ENCODE results near the gene FER. TPM values are rescaled to one million over a fixed set of nuclear protein-coding genes. Genes with fewer than 3 reads are reported as not detected.
A peak's percentile ranks its signal among the peaks of the same experiment; 100 is the strongest.
"Not testable (repeated sequence)": the region's sequence is repeated elsewhere in the genome, so short reads cannot be mapped to it uniquely, and the experiment has no call there.

The FER gene
- 19.2 TPM for total RNA-seq

DNA sequence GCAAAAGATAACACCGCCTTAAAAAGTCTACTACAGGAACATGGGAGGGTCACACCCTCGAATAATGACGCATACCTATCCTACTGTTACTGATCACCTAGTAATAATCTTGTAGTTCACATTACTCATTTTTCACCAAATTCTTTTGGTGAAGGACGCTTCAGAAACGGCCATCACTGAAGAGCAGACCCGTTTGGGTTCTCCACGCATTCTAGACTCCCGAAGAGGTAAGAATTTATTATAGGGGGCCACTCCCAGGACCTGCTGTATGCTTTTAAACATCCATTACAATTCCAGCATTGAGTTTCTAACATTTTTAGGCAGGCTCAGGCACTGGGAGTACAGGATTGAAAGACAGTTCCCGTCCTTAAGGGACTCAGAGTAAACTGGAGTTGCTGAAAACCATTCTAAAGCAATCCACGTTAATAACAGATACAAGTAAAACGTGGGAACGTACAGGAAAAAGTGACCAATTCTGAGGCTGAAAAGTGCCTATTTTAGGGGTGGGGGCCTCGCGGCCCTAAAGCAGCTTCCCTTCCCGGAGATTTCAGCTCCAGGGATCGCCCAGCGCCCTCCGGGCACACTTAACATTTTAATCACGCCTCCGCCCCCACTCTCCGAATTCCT lies at the start of gene FER:
Gene FER, plus strand, starts transcription at position 124 of the 627 bp plus-strand sequence. CDS start 50,286 bp downstream, outside the sequence.
- Histone ChIP-seq H3K4me1 (peaks cover 6% of the 10 kb centered on the region), H3K27ac (peak within 1 kb of the TSS; percentile 95), H3K36me3 (no peaks in the 10 kb centered on the region), H3K27me3 (no peaks in the 10 kb centered on the region), H3K9me3 (no peaks in the 10 kb centered on the region), H3K4me3 (peak within 1 kb of the TSS; percentile 77 to 86)
- DNase-seq (ENCODE audit: extremely low spot score in 2 of 2), result no peak
- TF ChIP-seq POLR2A (IDR thresholded peaks at IDR 0.05) (peak in 1 of 2 donors; percentile 15), POLR2AphosphoS5 (IDR thresholded peaks at IDR 0.05; ENCODE audit: insufficient read depth in 1 of 2, low read depth in 1 of 2) (peak in 1 of 2 donors; percentile 70)
- TF ChIP-seq, protein P1, sequence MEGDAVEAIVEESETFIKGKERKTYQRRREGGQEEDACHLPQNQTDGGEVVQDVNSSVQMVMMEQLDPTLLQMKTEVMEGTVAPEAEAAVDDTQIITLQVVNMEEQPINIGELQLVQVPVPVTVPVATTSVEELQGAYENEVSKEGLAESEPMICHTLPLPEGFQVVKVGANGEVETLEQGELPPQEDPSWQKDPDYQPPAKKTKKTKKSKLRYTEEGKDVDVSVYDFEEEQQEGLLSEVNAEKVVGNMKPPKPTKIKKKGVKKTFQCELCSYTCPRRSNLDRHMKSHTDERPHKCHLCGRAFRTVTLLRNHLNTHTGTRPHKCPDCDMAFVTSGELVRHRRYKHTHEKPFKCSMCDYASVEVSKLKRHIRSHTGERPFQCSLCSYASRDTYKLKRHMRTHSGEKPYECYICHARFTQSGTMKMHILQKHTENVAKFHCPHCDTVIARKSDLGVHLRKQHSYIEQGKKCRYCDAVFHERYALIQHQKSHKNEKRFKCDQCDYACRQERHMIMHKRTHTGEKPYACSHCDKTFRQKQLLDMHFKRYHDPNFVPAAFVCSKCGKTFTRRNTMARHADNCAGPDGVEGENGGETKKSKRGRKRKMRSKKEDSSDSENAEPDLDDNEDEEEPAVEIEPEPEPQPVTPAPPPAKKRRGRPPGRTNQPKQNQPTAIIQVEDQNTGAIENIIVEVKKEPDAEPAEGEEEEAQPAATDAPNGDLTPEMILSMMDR (IDR thresholded peaks at IDR 0.05), result no peak
- intact Hi-C loops (cut with DNase I), result loop anchor here (2.0 kb wide), 1 partner anchor 19 kb away; no protein-coding TSS in a partner anchor

DNA sequence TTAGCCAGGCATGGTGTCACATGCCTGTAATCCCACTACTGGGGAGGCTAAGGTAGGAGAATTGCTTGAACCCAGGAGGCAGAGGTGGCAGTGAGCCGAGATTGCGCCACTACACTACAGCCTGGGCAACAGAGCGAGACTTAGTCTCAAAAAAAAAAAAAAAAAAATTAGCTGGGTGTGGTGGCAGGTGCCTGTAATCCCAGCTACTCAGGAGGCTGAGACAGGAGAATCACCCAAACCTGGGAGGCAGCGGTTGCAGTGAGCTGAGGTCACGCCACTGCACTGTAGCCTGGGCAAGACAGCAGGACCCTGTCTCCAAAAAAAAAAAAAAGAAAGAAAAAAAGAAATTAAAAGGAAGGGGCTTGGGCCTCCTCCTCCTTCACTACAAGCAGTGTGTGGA lies 47.3 kb upstream of the FER start:
- H3K27me3 ChIP-seq; DNase-seq (ENCODE audit: extremely low spot score in 2 of 2); H3K4me1 ChIP-seq; H3K27ac ChIP-seq; intact Hi-C loops (cut with DNase I); H3K4me3 ChIP-seq; H3K36me3 ChIP-seq; H3K9me3 ChIP-seq: not testable (repeated sequence)

DNA sequence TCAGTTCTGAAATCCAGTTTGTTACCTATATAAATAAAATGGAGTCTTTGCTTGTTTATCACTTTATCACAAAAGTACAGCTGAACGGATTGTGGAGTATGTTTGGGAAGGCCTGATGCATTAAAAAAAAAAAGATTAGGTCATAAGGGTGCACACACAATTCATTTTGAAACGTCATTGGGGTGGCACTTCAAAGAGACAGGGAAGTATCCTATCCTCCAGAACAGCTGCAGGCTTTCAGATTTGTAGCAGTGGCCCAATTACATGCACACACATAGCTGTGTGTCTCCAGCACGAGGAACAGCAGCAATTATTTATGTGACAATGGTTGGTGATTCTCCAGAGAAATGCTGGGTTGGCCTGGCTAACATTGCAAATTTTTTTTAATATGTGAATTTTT lies 46.8 kb upstream of the FER start:
- intact Hi-C loops (cut with DNase I), result no loop called here
- Histone ChIP-seq H3K4me3 (no peak overlapping the region), H3K9me3 (no peaks in the 10 kb centered on the region), H3K36me3 (no peaks in the 10 kb centered on the region), H3K27ac (no peak overlapping the region), H3K4me1 (no peaks in the 10 kb centered on the region), H3K27me3 (no peaks in the 10 kb centered on the region)
- no peak for DNase-seq (ENCODE audit: extremely low spot score in 2 of 2)
- TF ChIP-seq, protein P1 (IDR thresholded peaks at IDR 0.05), result no peak
- no peak for TF ChIP-seq POLR2AphosphoS5 (IDR thresholded peaks at IDR 0.05; ENCODE audit: insufficient read depth in 1 of 2, low read depth in 1 of 2)
- TF ChIP-seq POLR2A (IDR thresholded peaks at IDR 0.05), result no peak

DNA sequence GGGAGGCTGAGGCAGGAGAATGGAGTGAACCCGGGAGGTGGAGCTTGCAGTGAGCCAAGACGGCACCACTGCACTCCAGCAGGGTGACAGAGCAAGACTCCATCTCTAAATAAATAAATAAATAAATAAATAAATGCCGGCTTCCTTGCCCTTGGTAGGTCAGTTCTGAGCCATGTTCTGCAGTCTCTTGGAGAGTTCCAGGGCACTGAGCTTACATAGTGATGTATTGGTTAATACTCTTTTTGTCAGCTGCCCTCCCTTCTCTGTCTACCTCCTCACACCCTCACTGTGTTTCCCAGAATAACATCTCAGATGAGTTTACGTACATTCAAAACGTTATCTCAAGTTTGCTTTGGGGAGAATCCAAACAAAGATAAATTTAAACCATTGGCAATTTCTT lies 45.2 kb upstream of the FER start:
- Histone ChIP-seq H3K27ac (no peak overlapping the region), H3K36me3 (no peaks in the 10 kb centered on the region), H3K4me1 (no peaks in the 10 kb centered on the region), H3K27me3 (no peaks in the 10 kb centered on the region), H3K9me3 (no peaks in the 10 kb centered on the region), H3K4me3 (no peak overlapping the region)
- no peak for TF ChIP-seq POLR2AphosphoS5 (IDR thresholded peaks at IDR 0.05; ENCODE audit: insufficient read depth in 1 of 2, low read depth in 1 of 2)
- no peak for TF ChIP-seq POLR2A (IDR thresholded peaks at IDR 0.05)
- TF ChIP-seq, protein P1 (IDR thresholded peaks at IDR 0.05), result no peak
- intact Hi-C loops (cut with DNase I), result no loop called here
- DNase-seq (ENCODE audit: extremely low spot score in 2 of 2), result no peak

DNA sequence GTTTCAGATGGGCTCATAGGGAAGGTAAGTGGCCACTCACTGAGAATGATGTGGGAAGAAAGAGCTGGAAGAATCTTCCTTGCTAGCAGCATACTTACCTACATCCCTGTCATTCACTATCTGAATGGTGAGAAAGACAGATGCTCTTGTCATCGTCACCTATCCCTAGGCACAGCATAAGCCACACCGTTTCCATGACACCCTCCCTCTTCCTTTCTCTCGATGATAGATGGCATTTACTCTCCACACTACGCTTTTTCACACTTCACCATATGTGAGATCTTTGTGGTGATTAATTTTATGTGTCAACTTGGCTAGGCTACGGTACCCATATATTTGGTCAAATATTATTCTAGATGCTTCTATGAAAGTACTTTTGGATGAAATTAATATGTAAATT lies 44.4 kb upstream of the FER start:
- intact Hi-C loops (cut with DNase I), result no loop called here
- Histone ChIP-seq H3K27ac (no peak overlapping the region), H3K4me1 (no peaks in the 10 kb centered on the region), H3K36me3 (no peaks in the 10 kb centered on the region), H3K27me3 (no peaks in the 10 kb centered on the region), H3K4me3 (no peak overlapping the region), H3K9me3 (no peaks in the 10 kb centered on the region)
- TF ChIP-seq POLR2A (IDR thresholded peaks at IDR 0.05) (no peak), POLR2AphosphoS5 (IDR thresholded peaks at IDR 0.05; ENCODE audit: insufficient read depth in 1 of 2, low read depth in 1 of 2) (no peak)
- no peak for DNase-seq (ENCODE audit: extremely low spot score in 2 of 2)

DNA sequence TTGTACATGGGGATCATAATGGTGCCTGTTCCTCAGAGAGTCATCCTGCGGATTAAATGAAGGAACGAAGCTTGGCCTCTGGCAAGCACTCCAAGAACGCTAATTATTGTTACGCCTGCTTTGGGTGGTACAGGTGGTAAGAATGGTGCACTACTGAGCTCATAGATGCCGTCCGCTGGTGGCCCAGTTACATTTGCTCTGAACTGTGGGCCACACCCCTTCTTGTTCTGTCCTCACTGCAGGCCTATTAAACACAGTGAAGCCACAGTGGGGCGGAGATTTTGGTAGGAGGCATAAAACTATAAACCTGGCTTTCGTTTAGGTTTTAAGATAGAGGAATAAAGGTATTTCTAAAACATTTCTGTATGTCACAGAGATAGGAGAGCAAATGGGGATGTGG lies 40.6 kb upstream of the FER start:
- DNase-seq (ENCODE audit: extremely low spot score in 2 of 2), result no peak
- H3K9me3 ChIP-seq, result no peaks in the 10 kb centered on the region
- no peaks in the 10 kb centered on the region for H3K4me1 ChIP-seq
- no peak overlapping the region for H3K27ac ChIP-seq
- intact Hi-C loops (cut with DNase I), result no loop called here
- H3K27me3 ChIP-seq, result no peaks in the 10 kb centered on the region
- no peaks in the 10 kb centered on the region for H3K36me3 ChIP-seq
- H3K4me3 ChIP-seq, result no peak overlapping the region
- TF ChIP-seq POLR2AphosphoS5 (IDR thresholded peaks at IDR 0.05; ENCODE audit: insufficient read depth in 1 of 2, low read depth in 1 of 2), result no peak
- TF ChIP-seq, protein P1 (IDR thresholded peaks at IDR 0.05), result no peak
- TF ChIP-seq POLR2A (IDR thresholded peaks at IDR 0.05), result no peak
